ENCODE results near the gene HBD. TPM values are rescaled to one million over a fixed set of nuclear protein-coding genes. Genes with fewer than 3 reads are reported as not detected.

Gene HBD
- total RNA-seq, 1 experiment from 2014 or later, result not detected

- Histone ChIP-seq H2AFZ (ENCODE audit: low read length) (no peak overlapping the region), H3K27me3 (ENCODE audit: low read length) (no peaks in the 10 kb centered on the region), H3K79me2 (ENCODE audit: low read length) (no peaks in the 10 kb centered on the region), H3K9me2 (replicated peaks; ENCODE audit: insufficient read depth, low read length) (no peaks in the 10 kb centered on the region), H3K9me3 (ENCODE audit: low read length) (no peaks in the 10 kb centered on the region), H4K20me1 (ENCODE audit: insufficient read depth, low read depth, low read length) (no peaks in the 10 kb centered on the region), H3K27ac (ENCODE audit: low read length) (no peak overlapping the region), H3K4me1 (ENCODE audit: low read length) (0 out of 2 replicates have a peak, but pooled peaks cover 2% of the 10 kb centered on the region), H3K4me3 (ENCODE audit: low read length) (no peak overlapping the region), H3K36me3 (ENCODE audit: insufficient read depth, low read length) (no peaks in the 10 kb centered on the region), H3K9ac (ENCODE audit: low read length) (no peak overlapping the region), H3K4me2 (ENCODE audit: low read depth, low read length, poor library complexity, severe bottlenecking) (no peak overlapping the region)
- DNase-seq, result no peak
Observed at GRCh38 chr11:5276697-5277096, 42.4 kb upstream of the HBD start.

- Histone ChIP-seq H3K27me3 (ENCODE audit: low read length) (no peaks in the 10 kb centered on the region), H3K4me2 (ENCODE audit: low read depth, low read length, poor library complexity, severe bottlenecking) (no peak overlapping the region), H3K9me3 (ENCODE audit: low read length) (no peaks in the 10 kb centered on the region), H3K27ac (ENCODE audit: low read length) (no peak overlapping the region), H3K79me2 (ENCODE audit: low read length) (no peaks in the 10 kb centered on the region), H3K4me3 (ENCODE audit: low read length) (no peak overlapping the region), H4K20me1 (ENCODE audit: insufficient read depth, low read depth, low read length) (no peaks in the 10 kb centered on the region), H3K9me2 (replicated peaks; ENCODE audit: insufficient read depth, low read length) (no peaks in the 10 kb centered on the region), H3K9ac (ENCODE audit: low read length) (no peak overlapping the region), H2AFZ (ENCODE audit: low read length) (no peak overlapping the region), H3K4me1 (ENCODE audit: low read length) (0 out of 2 replicates have a peak, but pooled peaks cover under 1% of the 10 kb centered on the region), H3K36me3 (ENCODE audit: insufficient read depth, low read length) (no peaks in the 10 kb centered on the region)
- no peak for DNase-seq
Observed at GRCh38 chr11:5275369-5276110, 41.3 kb upstream of the HBD start.

GRCh38 chr11:5274395-5274794, 40.1 kb upstream of the HBD start:
- no peak overlapping the region for H2AFZ ChIP-seq (ENCODE audit: low read length)
- no peak overlapping the region for H3K27ac ChIP-seq (ENCODE audit: low read length)
- no peaks in the 10 kb centered on the region for H3K4me1 ChIP-seq (ENCODE audit: low read length)
- H3K9me2 ChIP-seq (replicated peaks; ENCODE audit: insufficient read depth, low read length), result no peaks in the 10 kb centered on the region
- no peak overlapping the region for H3K4me3 ChIP-seq (ENCODE audit: low read length)
- no peaks in the 10 kb centered on the region for H3K36me3 ChIP-seq (ENCODE audit: insufficient read depth, low read length)
- H3K4me2 ChIP-seq (ENCODE audit: low read depth, low read length, poor library complexity, severe bottlenecking), result no peak overlapping the region
- no peak for DNase-seq
- H3K79me2 ChIP-seq (ENCODE audit: low read length), result no peaks in the 10 kb centered on the region
- H3K27me3 ChIP-seq (ENCODE audit: low read length), result no peaks in the 10 kb centered on the region
- no peaks in the 10 kb centered on the region for H4K20me1 ChIP-seq (ENCODE audit: insufficient read depth, low read depth, low read length)
- no peak overlapping the region for H3K9ac ChIP-seq (ENCODE audit: low read length)
- no peaks in the 10 kb centered on the region for H3K9me3 ChIP-seq (ENCODE audit: low read length)

- H3K79me2 ChIP-seq (ENCODE audit: low read length), result no peaks in the 10 kb centered on the region
- H3K9me3 ChIP-seq (ENCODE audit: low read length), result no peaks in the 10 kb centered on the region
- H3K4me3 ChIP-seq (ENCODE audit: low read length), result no peak overlapping the region
- H3K27ac ChIP-seq (ENCODE audit: low read length), result no peak overlapping the region
- no peak overlapping the region for H2AFZ ChIP-seq (ENCODE audit: low read length)
- no peaks in the 10 kb centered on the region for H3K27me3 ChIP-seq (ENCODE audit: low read length)
- H3K9ac ChIP-seq (ENCODE audit: low read length), result no peak overlapping the region
- no peaks in the 10 kb centered on the region for H3K36me3 ChIP-seq (ENCODE audit: insufficient read depth, low read length)
- no peaks in the 10 kb centered on the region for H4K20me1 ChIP-seq (ENCODE audit: insufficient read depth, low read depth, low read length)
- no peak overlapping the region for H3K4me2 ChIP-seq (ENCODE audit: low read depth, low read length, poor library complexity, severe bottlenecking)
- H3K4me1 ChIP-seq (ENCODE audit: low read length), result no peaks in the 10 kb centered on the region
- DNase-seq, result no peak
- H3K9me2 ChIP-seq (replicated peaks; ENCODE audit: insufficient read depth, low read length), result no peaks in the 10 kb centered on the region
Observed at GRCh38 chr11:5272395-5273017, 38.2 kb upstream of the HBD start.

GRCh38 chr11:5269715-5270147, 35.4 kb upstream of the HBD start, which contains the start of gene HBE1:
TSS of gene HBE1 (minus strand) at chr11:5269945. CDS start at chr11:5269890, 55 bp downstream.
- Histone ChIP-seq H3K4me3 (ENCODE audit: low read length) (no peak within 1 kb of the TSS), H3K27ac (ENCODE audit: low read length) (no peak within 1 kb of the TSS), H3K79me2 (ENCODE audit: low read length) (no peaks in the 10 kb centered on the region), H3K9ac (ENCODE audit: low read length) (no peak within 1 kb of the TSS), H3K27me3 (ENCODE audit: low read length) (no peaks in the 10 kb centered on the region), H3K4me1 (ENCODE audit: low read length) (no peaks in the 10 kb centered on the region), H3K9me2 (replicated peaks; ENCODE audit: insufficient read depth, low read length) (no peaks in the 10 kb centered on the region), H4K20me1 (ENCODE audit: insufficient read depth, low read depth, low read length) (no peaks in the 10 kb centered on the region), H3K9me3 (ENCODE audit: low read length) (no peaks in the 10 kb centered on the region), H3K36me3 (ENCODE audit: insufficient read depth, low read length) (no peaks in the 10 kb centered on the region), H2AFZ (ENCODE audit: low read length) (no peak within 1 kb of the TSS), H3K4me2 (ENCODE audit: low read depth, low read length, poor library complexity, severe bottlenecking) (no peak within 1 kb of the TSS)
- DNase-seq, result no peak

GRCh38 chr11:5267033-5267563, 32.8 kb upstream of the HBD start:
- no peak for DNase-seq
- Histone ChIP-seq H3K27ac (ENCODE audit: low read length) (no peak overlapping the region), H3K9me3 (ENCODE audit: low read length) (no peaks in the 10 kb centered on the region), H3K9ac (ENCODE audit: low read length) (no peak overlapping the region), H2AFZ (ENCODE audit: low read length) (no peak overlapping the region), H4K20me1 (ENCODE audit: insufficient read depth, low read depth, low read length) (no peaks in the 10 kb centered on the region), H3K4me3 (ENCODE audit: low read length) (no peak overlapping the region), H3K4me1 (ENCODE audit: low read length) (no peaks in the 10 kb centered on the region), H3K9me2 (replicated peaks; ENCODE audit: insufficient read depth, low read length) (no peaks in the 10 kb centered on the region), H3K79me2 (ENCODE audit: low read length) (no peaks in the 10 kb centered on the region), H3K36me3 (ENCODE audit: insufficient read depth, low read length) (no peaks in the 10 kb centered on the region), H3K4me2 (ENCODE audit: low read depth, low read length, poor library complexity, severe bottlenecking) (no peak overlapping the region), H3K27me3 (ENCODE audit: low read length) (no peaks in the 10 kb centered on the region)

GRCh38 chr11:5266609-5267008, 32.3 kb upstream of the HBD start:
- DNase-seq, result no peak
- no peaks in the 10 kb centered on the region for H3K4me1 ChIP-seq (ENCODE audit: low read length)
- no peaks in the 10 kb centered on the region for H4K20me1 ChIP-seq (ENCODE audit: insufficient read depth, low read depth, low read length)
- no peaks in the 10 kb centered on the region for H3K27me3 ChIP-seq (ENCODE audit: low read length)
- H3K27ac ChIP-seq (ENCODE audit: low read length), result no peak overlapping the region
- no peaks in the 10 kb centered on the region for H3K9me3 ChIP-seq (ENCODE audit: low read length)
- H3K36me3 ChIP-seq (ENCODE audit: insufficient read depth, low read length), result no peaks in the 10 kb centered on the region
- no peak overlapping the region for H2AFZ ChIP-seq (ENCODE audit: low read length)
- H3K4me3 ChIP-seq (ENCODE audit: low read length), result no peak overlapping the region
- H3K9ac ChIP-seq (ENCODE audit: low read length), result no peak overlapping the region
- H3K9me2 ChIP-seq (replicated peaks; ENCODE audit: insufficient read depth, low read length), result no peaks in the 10 kb centered on the region
- no peaks in the 10 kb centered on the region for H3K79me2 ChIP-seq (ENCODE audit: low read length)
- no peak overlapping the region for H3K4me2 ChIP-seq (ENCODE audit: low read depth, low read length, poor library complexity, severe bottlenecking)

GRCh38 chr11:5265832-5266231, 31.5 kb upstream of the HBD start:
- H3K4me2 ChIP-seq (ENCODE audit: low read depth, low read length, poor library complexity, severe bottlenecking), result no peak overlapping the region
- no peak overlapping the region for H3K27ac ChIP-seq (ENCODE audit: low read length)
- no peaks in the 10 kb centered on the region for H3K27me3 ChIP-seq (ENCODE audit: low read length)
- DNase-seq, result no peak
- no peak overlapping the region for H2AFZ ChIP-seq (ENCODE audit: low read length)
- no peaks in the 10 kb centered on the region for H3K79me2 ChIP-seq (ENCODE audit: low read length)
- H3K9ac ChIP-seq (ENCODE audit: low read length), result no peak overlapping the region
- H4K20me1 ChIP-seq (ENCODE audit: insufficient read depth, low read depth, low read length), result no peaks in the 10 kb centered on the region
- H3K4me1 ChIP-seq (ENCODE audit: low read length), result no peaks in the 10 kb centered on the region
- no peaks in the 10 kb centered on the region for H3K36me3 ChIP-seq (ENCODE audit: insufficient read depth, low read length)
- no peak overlapping the region for H3K4me3 ChIP-seq (ENCODE audit: low read length)
- H3K9me3 ChIP-seq (ENCODE audit: low read length), result no peaks in the 10 kb centered on the region
- no peaks in the 10 kb centered on the region for H3K9me2 ChIP-seq (replicated peaks; ENCODE audit: insufficient read depth, low read length)
